Testis (tissue), 2 donors: ENCODE results near the gene TBC1D22A.

Experiments used
- CTCF ChIP-seq, 3 experiments: fragments of 450-650 bp in 2 of 3; fragments of 200-600 bp in 1 of 3; sonication (generic) in 1 of 3; IDR thresholded peaks; one replicate each; pipeline ENCODE4 v1.5.1; 2016 to 2019; ENCODE audit warnings: antibody characterized with exemption in 3 of 3, mild to moderate bottlenecking in 2 of 3, moderate library complexity in 1 of 3
- POLR2A ChIP-seq: fragments of 450-650 bp; IDR thresholded peaks from one replicate; pipeline ENCODE4 v1.6.1; 2017; ENCODE audit warnings: antibody characterized with exemption, mild to moderate bottlenecking, moderate library complexity

GRCh38 chr22:47221840-47222615 is 459.6 kb downstream of the TBC1D22A start:
- TF ChIP-seq POLR2A (no peak), CTCF (IDR thresholded peaks at IDR 0.05) (no peak)
